AG09319 (cell line): ENCODE measurements around the gene KLHL13.
"Not testable (repeated sequence)": the region's sequence is repeated elsewhere in the genome, so short reads cannot be mapped to it uniquely, and the experiment has no call there.

Experiments used
- DNase-seq: peaks from one replicate; pipeline ENCODE4 v3.0.0-alpha.2; 2010; ENCODE audit warnings: low read depth; ENCODE audit errors: extremely low read depth
- CTCF ChIP-seq: IDR thresholded peaks from 2 replicates; pipeline ENCODE4 v1.5.1; 2011; ENCODE audit warnings: low read depth, mild to moderate bottlenecking, inconsistent platforms, low read length, moderate library complexity

Gene KLHL13

GRCh38 chrX:117973110-117973807, 143.4 kb downstream of the KLHL13 start:
- no peak for TF ChIP-seq CTCF
- DNase-seq, result no peak

- TF ChIP-seq CTCF, result no peak
- no peak for DNase-seq
Observed at GRCh38 chrX:117972711-117973109, 143.9 kb downstream of the KLHL13 start.

- TF ChIP-seq CTCF, result no peak
- no peak for DNase-seq
Observed at GRCh38 chrX:117969782-117970181, 146.8 kb downstream of the KLHL13 start.

- no peak for DNase-seq
- TF ChIP-seq CTCF, result no peak
Observed at GRCh38 chrX:117969328-117969727, 147.3 kb downstream of the KLHL13 start.

- no peak for DNase-seq
- no peak for TF ChIP-seq CTCF
Observed at GRCh38 chrX:117959045-117959444, 157.6 kb downstream of the KLHL13 start.

GRCh38 chrX:117957128-117957527, 159.5 kb downstream of the KLHL13 start:
- no peak for DNase-seq
- no peak for TF ChIP-seq CTCF

- DNase-seq, result not testable (repeated sequence)
Observed at GRCh38 chrX:117939296-117939695, 177.3 kb downstream of the KLHL13 start.

- TF ChIP-seq CTCF, result no peak
- DNase-seq, result no peak
Observed at GRCh38 chrX:117936118-117936517, 180.5 kb downstream of the KLHL13 start.

GRCh38 chrX:117930116-117930515, 186.5 kb downstream of the KLHL13 start:
- DNase-seq, result not testable (repeated sequence)
